GM21528 (cell line): ENCODE measurements around the gene NFE2L3.
A peak's percentile ranks its signal among the peaks of the same experiment; 100 is the strongest.
"Not testable (repeated sequence)": the region's sequence is repeated elsewhere in the genome, so short reads cannot be mapped to it uniquely, and the experiment has no call there.

Experiments used
- ATAC-seq: cut with Tn5 transposase; IDR thresholded peaks from one replicate; pipeline ENCODE4 v1.9.1; 2021; ENCODE audit warnings: mild to moderate bottlenecking, moderate library complexity; ENCODE audit not compliant: unreplicated experiment, low FRiP score

The NFE2L3 gene, protein sequence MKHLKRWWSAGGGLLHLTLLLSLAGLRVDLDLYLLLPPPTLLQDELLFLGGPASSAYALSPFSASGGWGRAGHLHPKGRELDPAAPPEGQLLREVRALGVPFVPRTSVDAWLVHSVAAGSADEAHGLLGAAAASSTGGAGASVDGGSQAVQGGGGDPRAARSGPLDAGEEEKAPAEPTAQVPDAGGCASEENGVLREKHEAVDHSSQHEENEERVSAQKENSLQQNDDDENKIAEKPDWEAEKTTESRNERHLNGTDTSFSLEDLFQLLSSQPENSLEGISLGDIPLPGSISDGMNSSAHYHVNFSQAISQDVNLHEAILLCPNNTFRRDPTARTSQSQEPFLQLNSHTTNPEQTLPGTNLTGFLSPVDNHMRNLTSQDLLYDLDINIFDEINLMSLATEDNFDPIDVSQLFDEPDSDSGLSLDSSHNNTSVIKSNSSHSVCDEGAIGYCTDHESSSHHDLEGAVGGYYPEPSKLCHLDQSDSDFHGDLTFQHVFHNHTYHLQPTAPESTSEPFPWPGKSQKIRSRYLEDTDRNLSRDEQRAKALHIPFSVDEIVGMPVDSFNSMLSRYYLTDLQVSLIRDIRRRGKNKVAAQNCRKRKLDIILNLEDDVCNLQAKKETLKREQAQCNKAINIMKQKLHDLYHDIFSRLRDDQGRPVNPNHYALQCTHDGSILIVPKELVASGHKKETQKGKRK

GRCh38 chr7:26151953-26152781 lies at the start of gene NFE2L3:
Gene NFE2L3 (plus strand): TSS chr7:26152198. CDS start chr7:26152499, 301 bp downstream.
- peak; percentile 72 for ATAC-seq

- ATAC-seq, result no peak
Observed at GRCh38 chr7:26103596-26103995, 48.4 kb upstream of the NFE2L3 start.

DNA sequence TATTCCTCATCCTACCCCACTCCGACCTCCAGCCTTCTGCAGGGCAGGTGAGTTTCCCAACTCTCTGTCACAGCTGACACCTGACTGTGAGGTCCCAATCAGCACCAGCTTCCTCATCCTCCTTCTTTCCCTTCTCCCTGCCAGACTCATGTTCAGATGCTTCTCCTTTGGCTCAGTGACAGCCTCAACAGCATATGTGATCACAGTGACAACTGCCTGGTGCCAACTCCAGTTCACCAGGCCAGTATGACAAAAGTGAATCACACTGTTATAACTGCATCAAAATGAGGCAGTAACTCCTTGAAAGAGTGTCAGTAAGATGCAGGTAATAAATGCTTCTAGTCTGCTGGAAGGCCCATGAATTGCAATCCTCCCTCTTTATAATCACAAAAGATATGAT lies 46.8 kb upstream of the NFE2L3 start:
- ATAC-seq, result no peak

DNA sequence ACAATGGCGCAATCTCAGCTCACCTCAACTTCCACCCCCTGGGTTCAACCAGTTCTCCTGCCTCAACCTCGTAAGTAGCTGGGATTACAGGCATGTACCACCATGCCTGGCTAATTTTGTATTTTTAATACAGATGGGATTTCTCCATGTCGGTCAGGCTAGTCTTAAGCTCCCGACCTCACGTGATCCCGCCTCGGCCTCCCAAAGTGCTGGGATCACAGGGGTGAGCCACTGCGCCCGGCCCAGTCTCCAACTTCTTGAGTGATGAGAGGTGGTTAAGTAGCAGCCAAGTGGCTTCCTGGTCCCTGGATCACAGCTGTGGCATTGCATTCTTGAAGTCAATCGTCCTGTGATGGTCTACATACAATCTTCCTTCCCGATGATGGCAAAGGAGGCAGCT lies 46.1 kb upstream of the NFE2L3 start:
- no peak for ATAC-seq

- no peak for ATAC-seq
Observed at GRCh38 chr7:26112203-26112740, 39.7 kb upstream of the NFE2L3 start.

GRCh38 chr7:26115650-26116049 lies 36.3 kb upstream of the NFE2L3 start:
- no peak for ATAC-seq

DNA sequence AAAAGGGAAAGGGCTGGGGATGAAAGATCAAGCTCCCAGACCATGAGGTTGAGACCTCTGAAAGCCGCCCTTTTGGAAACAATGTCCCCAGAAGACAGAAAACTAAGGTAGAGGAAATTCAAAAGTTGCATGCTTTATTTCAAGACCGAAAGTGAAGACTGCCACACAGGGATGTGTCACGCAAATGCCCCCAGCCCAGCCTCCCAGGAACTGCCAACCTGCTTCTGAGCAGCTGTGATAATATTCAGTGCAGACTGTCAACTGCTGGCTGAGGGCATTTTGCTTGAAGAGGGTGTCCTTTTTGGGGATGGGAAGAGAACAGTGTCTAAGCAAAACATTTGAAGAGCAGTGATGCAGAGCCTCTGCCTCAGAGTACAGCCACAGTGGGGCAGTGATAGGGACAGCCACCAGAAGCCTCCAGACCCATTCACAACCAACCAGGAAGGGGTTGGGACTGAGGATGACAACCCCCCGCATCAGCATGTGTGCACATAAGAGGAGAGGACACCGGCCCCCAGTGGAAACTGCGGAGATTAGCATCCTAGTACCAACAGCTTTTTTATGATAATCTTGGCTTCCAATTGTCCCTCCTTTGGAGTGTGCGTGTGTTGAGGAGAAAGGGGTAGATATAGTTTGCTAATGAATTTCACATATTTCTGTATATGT lies 34.7 kb upstream of the NFE2L3 start:
- ATAC-seq, result no peak

- no peak for ATAC-seq
Observed at GRCh38 chr7:26117970-26118369, 34.0 kb upstream of the NFE2L3 start.

GRCh38 chr7:26122745-26123144 lies 29.3 kb upstream of the NFE2L3 start:
- ATAC-seq, result no peak

GRCh38 chr7:26124775-26125174 lies 27.2 kb upstream of the NFE2L3 start:
- ATAC-seq, result not testable (repeated sequence)

DNA sequence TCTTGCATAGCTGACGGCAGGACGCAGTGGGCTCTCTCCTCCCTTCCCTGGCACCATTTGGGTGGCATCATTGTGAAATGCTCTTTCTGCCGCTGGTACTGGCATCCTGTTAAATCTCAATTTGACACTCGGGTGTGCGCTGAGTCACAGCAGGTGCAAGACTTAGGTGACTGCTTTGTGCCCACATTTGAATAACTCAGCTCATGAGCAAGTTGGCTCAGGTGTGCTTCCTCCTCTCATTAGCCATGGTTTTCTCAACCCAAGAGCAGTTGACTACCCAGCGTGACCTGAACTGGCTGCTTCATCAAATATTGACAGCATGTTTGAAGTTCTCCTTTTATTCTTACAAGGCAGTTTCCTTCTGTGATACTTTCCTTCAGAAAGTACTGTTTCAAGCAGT lies 24.6 kb upstream of the NFE2L3 start:
- no peak for ATAC-seq

GRCh38 chr7:26131056-26131589 lies 20.9 kb upstream of the NFE2L3 start:
- ATAC-seq, result no peak

DNA sequence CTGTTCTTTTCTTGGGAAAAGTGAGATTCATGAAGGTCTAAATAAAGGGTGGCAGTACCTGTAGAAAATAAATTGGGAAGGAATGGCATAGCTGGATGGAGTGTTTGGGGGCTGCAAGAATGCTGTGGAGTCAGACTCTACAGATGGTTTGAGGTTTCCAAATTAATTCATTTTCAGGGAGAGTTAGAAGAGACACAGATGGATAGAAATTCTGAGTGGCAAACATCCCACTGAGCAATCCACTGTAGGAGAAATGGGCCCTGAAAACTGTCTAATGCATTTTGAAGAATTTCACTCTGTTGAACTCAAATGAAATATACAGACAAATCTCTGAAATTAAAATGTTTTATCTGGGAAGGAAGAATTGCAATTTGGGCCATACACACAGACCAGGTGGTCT lies 16.9 kb upstream of the NFE2L3 start:
- ATAC-seq, result no peak

DNA sequence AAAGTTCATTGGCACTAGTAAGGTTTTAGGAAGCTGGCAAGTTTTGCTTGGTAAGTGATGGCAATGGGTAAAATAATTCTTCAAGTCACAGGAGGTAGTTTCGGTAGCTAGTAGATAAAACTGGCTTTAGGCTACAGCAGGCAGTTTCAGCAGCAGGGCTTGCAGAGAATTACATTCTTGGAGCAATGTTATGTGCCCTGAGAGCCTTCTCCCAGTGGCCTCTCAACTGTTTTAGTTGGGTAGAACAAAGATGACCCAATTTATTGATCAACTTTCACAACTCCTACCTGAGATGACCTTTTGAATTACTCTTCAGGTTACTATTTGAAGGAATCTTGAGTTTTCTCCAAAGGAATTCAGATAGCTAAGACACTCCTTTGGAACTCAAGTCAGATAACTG lies 16.4 kb upstream of the NFE2L3 start:
- ATAC-seq, result no peak

DNA sequence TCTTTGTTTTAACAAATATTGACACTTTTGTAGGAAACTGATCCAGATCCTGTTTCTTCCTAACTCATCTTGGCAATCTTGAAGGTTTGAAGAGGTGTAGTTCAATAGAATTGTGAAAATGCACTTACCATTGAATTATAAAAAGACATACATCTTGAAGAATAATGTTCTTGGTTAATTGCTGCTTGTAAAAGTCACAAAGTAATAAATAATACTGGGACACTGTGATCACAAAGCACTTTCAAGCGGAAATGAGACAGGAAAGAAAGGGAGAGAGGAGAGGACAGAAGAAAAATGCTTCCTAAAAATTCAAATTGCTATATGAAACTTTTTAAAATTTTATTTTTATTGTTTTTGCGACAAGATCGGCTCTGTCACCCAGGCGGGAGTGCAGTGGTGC lies 15.2 kb upstream of the NFE2L3 start:
- no peak for ATAC-seq

DNA sequence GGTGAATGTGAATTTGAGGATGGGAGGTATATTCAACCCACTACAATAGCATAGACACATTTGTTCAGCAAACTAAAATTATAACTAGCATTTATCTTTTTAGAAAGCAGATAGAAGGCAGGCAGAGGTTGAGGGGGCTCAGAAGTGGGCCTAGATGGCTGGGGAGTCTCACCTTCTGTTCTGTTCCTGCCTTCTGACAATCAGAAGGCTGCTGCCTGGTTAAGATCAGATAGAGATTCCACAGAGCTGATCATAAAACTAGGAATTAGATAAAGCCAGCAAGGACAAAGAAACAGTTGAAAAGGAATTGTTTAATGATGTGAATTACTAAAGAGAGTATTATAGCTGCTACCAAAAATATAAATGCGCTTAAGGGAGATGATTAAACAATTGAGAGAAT lies 11.6 kb upstream of the NFE2L3 start:
- no peak for ATAC-seq

GRCh38 chr7:26141077-26141476 lies 10.9 kb upstream of the NFE2L3 start:
- ATAC-seq, result no peak

- ATAC-seq, result no peak
Observed at GRCh38 chr7:26143298-26144048, 8.5 kb upstream of the NFE2L3 start.
